ENCODE data around the gene ADAMTS9. TPM values are rescaled to one million over a fixed set of nuclear protein-coding genes. Genes with fewer than 3 reads are reported as not detected.

The ADAMTS9 gene
- total RNA-seq, 2 donors from 2014 or later: 4.4 to 14.3 TPM

DNA sequence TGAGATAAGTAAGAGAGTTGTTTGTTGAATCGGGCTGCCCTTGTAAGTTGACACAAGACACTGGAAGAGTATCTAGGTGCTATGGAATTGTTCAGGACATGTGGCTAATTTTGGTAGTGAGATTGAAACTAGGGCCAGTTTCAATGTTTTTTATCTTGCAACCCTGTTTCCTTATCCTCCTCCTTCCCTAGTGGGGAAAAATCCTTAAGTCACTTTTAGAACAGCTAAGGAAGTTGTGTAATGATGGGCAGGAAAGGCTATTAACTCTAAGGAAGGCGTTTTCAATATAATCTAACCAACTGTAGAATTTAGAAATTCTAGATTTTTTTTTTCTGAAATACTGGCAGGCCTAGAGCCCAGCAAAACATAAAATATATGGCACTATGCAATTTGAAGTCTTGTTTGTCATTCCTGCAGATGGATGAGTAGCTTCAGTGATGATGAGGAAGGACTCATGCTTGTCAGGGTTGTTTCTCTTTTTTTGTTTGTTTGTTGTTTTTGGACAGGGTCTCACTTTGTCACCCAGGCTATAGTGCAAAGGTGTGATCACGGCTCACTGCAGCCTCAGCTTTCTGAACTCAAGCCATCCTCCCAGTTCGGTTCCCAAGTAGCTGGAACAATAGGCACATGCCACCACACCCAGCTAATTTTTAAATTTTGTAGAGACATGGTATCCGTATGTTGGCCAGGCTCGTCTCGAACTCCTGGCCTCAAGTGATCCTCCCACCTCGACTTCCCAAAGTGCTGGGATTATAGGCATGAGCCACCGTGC lies 27.6 kb upstream of the ADAMTS9 start:
- no peak overlapping the region for H3K9ac ChIP-seq (ENCODE audit: low read depth in 2 of 2, low read length in 2 of 2)
- H3K27ac ChIP-seq: no peak overlapping the region
- H3K27me3 ChIP-seq: no peaks in the 10 kb centered on the region
- no peak overlapping the region for H3K4me3 ChIP-seq
- no peaks in the 10 kb centered on the region for H3K9me3 ChIP-seq
- no peaks in the 10 kb centered on the region for H3K36me3 ChIP-seq
- no peak for DNase-seq
- intact Hi-C loops (cut with DNase I): no loop called here
- TF ChIP-seq, protein P1, sequence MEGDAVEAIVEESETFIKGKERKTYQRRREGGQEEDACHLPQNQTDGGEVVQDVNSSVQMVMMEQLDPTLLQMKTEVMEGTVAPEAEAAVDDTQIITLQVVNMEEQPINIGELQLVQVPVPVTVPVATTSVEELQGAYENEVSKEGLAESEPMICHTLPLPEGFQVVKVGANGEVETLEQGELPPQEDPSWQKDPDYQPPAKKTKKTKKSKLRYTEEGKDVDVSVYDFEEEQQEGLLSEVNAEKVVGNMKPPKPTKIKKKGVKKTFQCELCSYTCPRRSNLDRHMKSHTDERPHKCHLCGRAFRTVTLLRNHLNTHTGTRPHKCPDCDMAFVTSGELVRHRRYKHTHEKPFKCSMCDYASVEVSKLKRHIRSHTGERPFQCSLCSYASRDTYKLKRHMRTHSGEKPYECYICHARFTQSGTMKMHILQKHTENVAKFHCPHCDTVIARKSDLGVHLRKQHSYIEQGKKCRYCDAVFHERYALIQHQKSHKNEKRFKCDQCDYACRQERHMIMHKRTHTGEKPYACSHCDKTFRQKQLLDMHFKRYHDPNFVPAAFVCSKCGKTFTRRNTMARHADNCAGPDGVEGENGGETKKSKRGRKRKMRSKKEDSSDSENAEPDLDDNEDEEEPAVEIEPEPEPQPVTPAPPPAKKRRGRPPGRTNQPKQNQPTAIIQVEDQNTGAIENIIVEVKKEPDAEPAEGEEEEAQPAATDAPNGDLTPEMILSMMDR (IDR thresholded peaks at IDR 0.05): no peak
- H3K4me1 ChIP-seq: no peaks in the 10 kb centered on the region

DNA sequence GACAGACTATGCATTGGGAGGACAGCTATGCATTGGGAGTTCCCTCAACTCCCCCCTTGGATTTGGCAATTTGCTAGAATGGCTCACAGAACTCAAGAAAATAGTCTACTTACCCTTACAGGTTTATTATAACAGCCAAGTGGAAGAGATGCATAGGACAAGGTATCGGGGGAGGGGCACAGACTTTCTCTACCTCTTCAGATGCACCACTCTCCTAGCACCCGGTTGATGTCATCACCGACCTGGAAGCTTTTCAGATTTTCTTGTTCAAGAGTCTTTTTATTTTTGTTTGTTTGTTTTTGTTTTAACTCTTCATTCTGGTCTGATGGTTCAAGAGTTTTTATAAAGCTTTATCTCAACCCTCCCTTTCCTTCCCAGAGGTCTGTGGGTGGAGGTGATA lies 20.7 kb upstream of the ADAMTS9 start:
- TF ChIP-seq, protein P1 (IDR thresholded peaks at IDR 0.05): no peak

DNA sequence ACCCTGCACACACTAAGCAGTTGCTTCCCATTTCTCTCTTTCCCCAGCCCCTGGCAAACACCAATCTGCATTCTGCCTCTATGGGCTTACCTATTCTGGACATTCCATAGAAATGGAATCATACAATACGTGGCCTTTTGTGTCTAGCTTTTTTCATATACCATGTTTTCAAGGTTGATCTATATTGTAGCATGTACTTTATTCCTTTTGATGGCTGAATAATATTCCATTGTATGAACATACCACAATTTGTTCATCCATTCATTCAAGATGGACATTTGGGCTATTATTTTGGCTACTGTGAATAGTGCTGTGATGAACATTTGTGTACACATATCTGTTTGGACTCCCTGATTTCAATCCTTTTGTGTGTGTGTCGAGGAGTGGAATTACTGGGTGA lies 18.1 kb upstream of the ADAMTS9 start:
- Histone ChIP-seq H3K9ac (ENCODE audit: low read depth in 2 of 2, low read length in 2 of 2) (no peak overlapping the region), H3K27me3 (no peaks in the 10 kb centered on the region), H3K4me3 (no peak overlapping the region), H3K27ac (no peak overlapping the region), H3K4me1 (no peaks in the 10 kb centered on the region), H3K9me3 (no peaks in the 10 kb centered on the region), H3K36me3 (no peaks in the 10 kb centered on the region)
- no peak for DNase-seq
- TF ChIP-seq, protein P1 (IDR thresholded peaks at IDR 0.05): no peak
- intact Hi-C loops (cut with DNase I): no loop called here

More for the DNA sequence above, 20.7 kb upstream of the ADAMTS9 start:
- no peak overlapping the region for H3K27ac ChIP-seq
- no peaks in the 10 kb centered on the region for H3K36me3 ChIP-seq
- H3K4me3 ChIP-seq: no peak overlapping the region
- H3K9ac ChIP-seq (ENCODE audit: low read depth in 2 of 2, low read length in 2 of 2): no peak overlapping the region
- intact Hi-C loops (cut with DNase I): no loop called here
- no peaks in the 10 kb centered on the region for H3K27me3 ChIP-seq
- DNase-seq: no peak
- H3K9me3 ChIP-seq: no peaks in the 10 kb centered on the region
- H3K4me1 ChIP-seq: no peaks in the 10 kb centered on the region

DNA sequence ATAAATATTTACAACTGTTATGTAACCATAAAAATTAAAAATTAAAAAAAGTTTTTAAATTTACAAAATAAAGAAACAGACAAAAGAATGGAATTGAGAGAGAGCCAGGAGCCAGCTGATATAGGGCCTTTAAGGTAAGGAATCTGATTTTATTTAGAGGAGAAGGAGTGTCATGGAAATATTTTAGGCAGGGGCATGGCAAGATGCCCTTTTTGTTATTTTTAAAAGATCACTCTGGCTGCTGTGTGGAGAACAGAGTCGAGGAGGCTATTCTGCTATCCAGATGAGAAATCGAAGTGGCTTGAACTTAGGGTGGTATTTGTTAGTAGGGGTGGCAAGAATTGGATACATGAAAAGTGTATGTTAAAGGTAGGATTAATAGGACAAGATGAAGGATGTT lies 9.1 kb upstream of the ADAMTS9 start:
- Histone ChIP-seq H3K4me1 (no peaks in the 10 kb centered on the region), H3K4me3 (no peak overlapping the region), H3K27me3 (no peaks in the 10 kb centered on the region), H3K9ac (ENCODE audit: low read depth in 2 of 2, low read length in 2 of 2) (no peak overlapping the region), H3K36me3 (no peaks in the 10 kb centered on the region), H3K9me3 (no peaks in the 10 kb centered on the region), H3K27ac (no peak overlapping the region)
- TF ChIP-seq, protein P1 (IDR thresholded peaks at IDR 0.05): no peak
- intact Hi-C loops (cut with DNase I): no loop called here
- DNase-seq: no peak

DNA sequence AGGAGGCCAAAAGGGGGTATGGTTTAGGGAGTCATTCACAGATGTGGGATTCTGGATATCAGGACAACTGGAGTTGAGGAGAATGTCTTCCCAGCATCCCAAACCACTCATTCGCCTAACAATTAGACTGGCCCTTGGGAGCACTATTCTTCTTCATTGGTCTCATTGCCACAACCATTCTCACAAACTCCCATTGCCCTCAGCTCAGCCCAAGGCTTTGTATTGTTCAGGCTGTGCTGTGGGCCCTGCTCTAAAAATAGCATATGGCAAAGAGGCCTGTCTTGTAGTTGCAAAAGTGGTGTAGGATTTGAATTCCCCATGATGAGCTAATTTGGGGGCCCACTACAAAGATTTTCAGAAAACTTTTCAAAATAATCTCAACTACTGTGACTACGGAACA lies 6.3 kb upstream of the ADAMTS9 start:
- DNase-seq: no peak
- H3K27me3 ChIP-seq: no peaks in the 10 kb centered on the region
- intact Hi-C loops (cut with DNase I): no loop called here
- no peak overlapping the region for H3K27ac ChIP-seq
- no peaks in the 10 kb centered on the region for H3K9me3 ChIP-seq
- no peaks in the 10 kb centered on the region for H3K4me1 ChIP-seq
- H3K36me3 ChIP-seq: no peaks in the 10 kb centered on the region
- H3K9ac ChIP-seq (ENCODE audit: low read depth in 2 of 2, low read length in 2 of 2): no peak overlapping the region
- TF ChIP-seq, protein P1 (IDR thresholded peaks at IDR 0.05): no peak
- no peak overlapping the region for H3K4me3 ChIP-seq

Data from colonic mucosa (tissue), 4 donors.